Measurements from ENCODE around the gene TTC21B.

DNA sequence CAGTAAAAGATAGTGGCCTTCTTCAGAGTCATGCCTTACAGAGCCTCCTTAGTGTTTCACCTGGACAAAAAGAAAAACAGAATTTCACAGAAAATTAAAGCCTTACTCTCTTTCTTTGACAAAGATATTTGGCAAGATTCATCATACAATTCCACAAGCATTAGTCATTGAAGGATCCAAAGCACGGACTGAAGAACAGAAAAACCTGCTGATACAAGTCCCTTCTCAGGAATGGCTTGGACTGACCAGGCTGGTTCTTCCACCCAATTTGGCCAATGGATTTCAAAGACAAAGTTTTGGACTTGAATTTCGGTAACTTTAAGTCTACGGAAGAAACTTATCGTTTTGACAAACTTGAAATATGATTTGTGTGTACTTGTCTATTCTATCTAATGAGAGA is 120.4 kb downstream of the TTC21B start:
- TF ChIP-seq, protein P1, sequence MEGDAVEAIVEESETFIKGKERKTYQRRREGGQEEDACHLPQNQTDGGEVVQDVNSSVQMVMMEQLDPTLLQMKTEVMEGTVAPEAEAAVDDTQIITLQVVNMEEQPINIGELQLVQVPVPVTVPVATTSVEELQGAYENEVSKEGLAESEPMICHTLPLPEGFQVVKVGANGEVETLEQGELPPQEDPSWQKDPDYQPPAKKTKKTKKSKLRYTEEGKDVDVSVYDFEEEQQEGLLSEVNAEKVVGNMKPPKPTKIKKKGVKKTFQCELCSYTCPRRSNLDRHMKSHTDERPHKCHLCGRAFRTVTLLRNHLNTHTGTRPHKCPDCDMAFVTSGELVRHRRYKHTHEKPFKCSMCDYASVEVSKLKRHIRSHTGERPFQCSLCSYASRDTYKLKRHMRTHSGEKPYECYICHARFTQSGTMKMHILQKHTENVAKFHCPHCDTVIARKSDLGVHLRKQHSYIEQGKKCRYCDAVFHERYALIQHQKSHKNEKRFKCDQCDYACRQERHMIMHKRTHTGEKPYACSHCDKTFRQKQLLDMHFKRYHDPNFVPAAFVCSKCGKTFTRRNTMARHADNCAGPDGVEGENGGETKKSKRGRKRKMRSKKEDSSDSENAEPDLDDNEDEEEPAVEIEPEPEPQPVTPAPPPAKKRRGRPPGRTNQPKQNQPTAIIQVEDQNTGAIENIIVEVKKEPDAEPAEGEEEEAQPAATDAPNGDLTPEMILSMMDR (IDR thresholded peaks at IDR 0.05 in 8 of 11, conservative IDR thresholded peaks at IDR 0.05 in 3 of 11): no peak
- TF ChIP-seq POLR2A (IDR thresholded peaks at IDR 0.05): no peak

Data from spleen (tissue), 7 donors.